ENCODE results near the gene SP140L. TPM values are rescaled to one million over a fixed set of nuclear protein-coding genes. Genes with fewer than 3 reads are reported as not detected.

The SP140L gene
- total RNA-seq, 2 donors from 2014 or later: 13.2 to 14.4 TPM

DNA sequence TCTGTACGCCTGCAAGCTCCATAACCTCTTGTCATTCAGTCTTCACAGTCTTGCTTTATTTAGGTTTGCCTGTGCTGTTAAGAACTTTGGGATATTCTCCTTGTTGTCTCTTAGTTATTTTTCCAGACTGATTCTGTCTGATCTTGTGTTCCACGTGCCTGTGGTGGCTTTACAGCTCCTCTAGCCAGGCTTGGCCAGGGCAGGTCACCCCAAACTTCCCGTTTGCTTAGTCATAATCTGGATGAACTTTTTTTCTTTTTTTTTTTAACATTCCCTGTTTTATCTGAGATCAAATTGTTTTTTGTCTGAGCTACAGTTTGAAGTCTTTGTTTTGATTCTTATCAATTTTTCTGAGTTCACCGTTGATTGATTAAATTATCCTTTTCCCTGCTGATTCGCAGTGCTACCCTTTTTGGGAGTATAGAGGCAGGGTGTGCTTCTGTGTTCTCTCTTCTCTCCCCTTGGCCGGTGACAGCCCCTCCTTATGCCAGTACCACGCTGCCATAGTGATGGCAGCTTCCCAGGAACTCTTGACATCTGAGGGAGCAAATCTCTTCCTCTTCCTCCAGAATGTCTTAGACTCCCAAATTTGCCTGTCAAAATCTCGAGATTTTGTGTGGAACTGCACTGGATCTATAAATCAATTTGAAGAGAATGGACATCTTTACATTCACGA lies 91.5 kb downstream of the SP140L start:
- Histone ChIP-seq H3K27ac (no peak overlapping the region), H3K4me1 (no peaks in the 10 kb centered on the region), H3K9ac (ENCODE audit: low read depth in 2 of 2, low read length in 2 of 2) (no peak overlapping the region), H3K27me3 (no peaks in the 10 kb centered on the region), H3K9me3 (no peaks in the 10 kb centered on the region), H3K4me3 (peak overlapping the region; percentile 38), H3K36me3 (no peaks in the 10 kb centered on the region)
- DNase-seq: no peak
- TF ChIP-seq, protein P1, sequence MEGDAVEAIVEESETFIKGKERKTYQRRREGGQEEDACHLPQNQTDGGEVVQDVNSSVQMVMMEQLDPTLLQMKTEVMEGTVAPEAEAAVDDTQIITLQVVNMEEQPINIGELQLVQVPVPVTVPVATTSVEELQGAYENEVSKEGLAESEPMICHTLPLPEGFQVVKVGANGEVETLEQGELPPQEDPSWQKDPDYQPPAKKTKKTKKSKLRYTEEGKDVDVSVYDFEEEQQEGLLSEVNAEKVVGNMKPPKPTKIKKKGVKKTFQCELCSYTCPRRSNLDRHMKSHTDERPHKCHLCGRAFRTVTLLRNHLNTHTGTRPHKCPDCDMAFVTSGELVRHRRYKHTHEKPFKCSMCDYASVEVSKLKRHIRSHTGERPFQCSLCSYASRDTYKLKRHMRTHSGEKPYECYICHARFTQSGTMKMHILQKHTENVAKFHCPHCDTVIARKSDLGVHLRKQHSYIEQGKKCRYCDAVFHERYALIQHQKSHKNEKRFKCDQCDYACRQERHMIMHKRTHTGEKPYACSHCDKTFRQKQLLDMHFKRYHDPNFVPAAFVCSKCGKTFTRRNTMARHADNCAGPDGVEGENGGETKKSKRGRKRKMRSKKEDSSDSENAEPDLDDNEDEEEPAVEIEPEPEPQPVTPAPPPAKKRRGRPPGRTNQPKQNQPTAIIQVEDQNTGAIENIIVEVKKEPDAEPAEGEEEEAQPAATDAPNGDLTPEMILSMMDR (IDR thresholded peaks at IDR 0.05): no peak
- intact Hi-C loops (cut with DNase I): loop anchor here (10.0 kb wide), 1 partner anchor 94 kb away; the partner anchor contains the start of gene SP140L

DNA sequence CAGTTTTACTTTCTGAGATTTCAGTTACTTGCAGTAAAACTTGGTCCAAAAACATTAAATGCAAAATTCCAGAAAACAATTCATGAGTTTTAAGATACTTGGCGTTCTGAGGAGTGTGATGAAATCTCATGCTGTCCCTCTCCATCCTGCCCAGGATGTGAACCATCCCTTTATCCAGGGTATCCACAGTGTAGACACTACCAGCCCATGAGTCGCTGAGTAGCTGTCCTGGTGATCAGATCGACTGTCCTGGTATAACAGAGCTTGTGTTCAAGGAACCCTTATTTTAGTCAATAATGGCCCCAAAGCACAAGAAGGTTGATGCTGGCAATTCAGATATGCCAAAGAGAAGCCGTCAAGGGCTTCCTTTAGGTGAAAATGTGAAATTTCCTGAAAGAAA lies 92.2 kb downstream of the SP140L start:
- intact Hi-C loops (cut with DNase I): loop anchor here (10.0 kb wide), 1 partner anchor 94 kb away; the partner anchor contains the start of gene SP140L
- Histone ChIP-seq H3K9me3 (no peaks in the 10 kb centered on the region), H3K4me3 (no peak overlapping the region), H3K9ac (ENCODE audit: low read depth in 2 of 2, low read length in 2 of 2) (no peak overlapping the region), H3K36me3 (no peaks in the 10 kb centered on the region), H3K27me3 (no peaks in the 10 kb centered on the region), H3K4me1 (no peaks in the 10 kb centered on the region), H3K27ac (no peak overlapping the region)
- TF ChIP-seq, protein P1 (IDR thresholded peaks at IDR 0.05): no peak
- DNase-seq: no peak

DNA sequence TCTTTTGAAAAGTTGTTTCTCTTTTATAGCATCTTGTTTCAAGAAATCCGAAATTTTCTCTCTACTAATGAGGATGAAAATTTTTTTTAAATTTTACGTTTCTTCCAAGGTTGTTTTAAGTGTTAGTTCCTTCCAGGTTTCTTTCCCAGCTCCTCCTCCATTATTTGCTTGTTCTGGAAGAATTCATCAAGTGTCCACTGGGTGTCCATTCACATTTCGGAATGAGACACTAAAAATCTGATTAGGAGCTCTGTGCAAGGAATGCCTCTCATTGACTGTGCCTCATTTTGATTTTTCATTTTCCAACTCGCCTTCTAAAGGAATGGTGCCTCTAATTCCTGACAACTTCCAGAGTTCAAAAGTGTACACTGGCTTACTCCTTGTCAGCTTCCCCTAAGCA lies 95.2 kb downstream of the SP140L start:
- TF ChIP-seq, protein P1 (IDR thresholded peaks at IDR 0.05): no peak
- Histone ChIP-seq H3K4me1 (no peaks in the 10 kb centered on the region), H3K36me3 (no peaks in the 10 kb centered on the region), H3K27me3 (no peaks in the 10 kb centered on the region), H3K4me3 (no peak overlapping the region), H3K9me3 (no peaks in the 10 kb centered on the region), H3K9ac (ENCODE audit: low read depth in 2 of 2, low read length in 2 of 2) (no peak overlapping the region), H3K27ac (no peak overlapping the region)
- DNase-seq: no peak
- intact Hi-C loops (cut with DNase I): no loop called here

DNA sequence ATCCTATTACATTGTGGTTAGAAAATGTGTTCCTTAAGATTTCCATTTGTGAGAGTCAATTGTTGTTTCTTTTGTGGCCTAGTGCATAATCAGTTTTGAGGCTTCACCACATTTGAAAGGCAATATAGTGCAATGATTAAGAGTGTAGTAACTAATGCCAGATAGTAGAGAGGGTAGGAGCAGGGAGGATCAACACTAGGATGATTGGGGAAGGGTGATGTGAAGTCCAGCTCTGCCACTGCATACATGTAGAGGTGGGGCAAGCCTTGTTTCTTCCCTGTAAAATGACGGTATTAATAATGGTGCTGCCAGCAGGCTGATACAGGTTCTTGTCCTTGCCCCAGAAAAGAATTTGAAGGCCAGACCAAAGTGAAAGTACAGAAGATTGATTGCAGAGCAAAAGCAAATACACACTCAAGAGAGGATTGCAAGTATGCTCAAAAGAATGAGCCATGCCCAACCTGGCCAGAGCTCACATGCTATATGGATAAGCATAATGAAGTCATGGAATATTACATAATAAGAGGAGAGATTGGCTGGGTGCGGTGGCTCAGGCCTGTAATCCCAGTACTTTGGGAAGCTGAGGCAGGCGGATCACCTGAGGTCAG lies 97.0 kb downstream of the SP140L start:
- Histone ChIP-seq H3K36me3 (peaks cover 4% of the 10 kb centered on the region), H3K9ac (ENCODE audit: low read depth in 2 of 2, low read length in 2 of 2) (no peak overlapping the region), H3K9me3 (no peaks in the 10 kb centered on the region), H3K27me3 (no peaks in the 10 kb centered on the region), H3K4me1 (no peaks in the 10 kb centered on the region), H3K27ac (no peak overlapping the region), H3K4me3 (no peak overlapping the region)
- intact Hi-C loops (cut with DNase I): no loop called here
- TF ChIP-seq, protein P1 (IDR thresholded peaks at IDR 0.05): no peak
- no peak for DNase-seq

DNA sequence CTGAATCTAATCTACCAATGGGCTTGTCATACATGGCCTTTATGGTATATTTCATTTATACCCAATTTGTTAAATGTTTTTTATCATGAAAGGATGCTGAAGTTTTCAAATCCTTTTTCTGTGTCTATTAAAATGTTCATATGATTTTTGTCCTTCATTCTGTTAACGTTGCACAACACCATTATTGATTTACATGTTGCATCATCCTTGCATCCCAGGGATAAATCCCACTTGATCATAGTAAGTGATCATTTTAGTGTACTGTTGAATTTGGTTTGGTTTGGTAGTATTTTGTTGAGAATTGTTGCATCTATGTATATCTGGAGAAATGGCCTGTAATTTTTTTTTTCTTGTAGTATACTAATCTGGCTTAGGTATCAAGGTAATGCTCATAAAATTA lies 98.4 kb downstream of the SP140L start:
- H3K4me1 ChIP-seq: no peaks in the 10 kb centered on the region
- TF ChIP-seq, protein P1 (IDR thresholded peaks at IDR 0.05): no peak
- DNase-seq: no peak
- no peaks in the 10 kb centered on the region for H3K9me3 ChIP-seq
- no peak overlapping the region for H3K27ac ChIP-seq
- H3K9ac ChIP-seq (ENCODE audit: low read depth in 2 of 2, low read length in 2 of 2): no peak overlapping the region
- no peaks in the 10 kb centered on the region for H3K27me3 ChIP-seq
- no peak overlapping the region for H3K4me3 ChIP-seq
- intact Hi-C loops (cut with DNase I): no loop called here
- peaks cover 8% of the 10 kb centered on the region for H3K36me3 ChIP-seq
